GM19438 (cell line): ENCODE measurements around the gene PNMT.

ENCODE experiments used
- ATAC-seq: cut with Tn5 transposase; IDR thresholded peaks from one replicate; pipeline ENCODE4 v1.9.1; 2021; ENCODE audit warnings: low read depth; ENCODE audit not compliant: unreplicated experiment

Gene PNMT

GRCh38 chr17:39632153-39632941 lies 35.9 kb upstream of the PNMT start:
- no peak for ATAC-seq

- no peak for ATAC-seq
Observed at GRCh38 chr17:39633570-39634183, 34.6 kb upstream of the PNMT start.

GRCh38 chr17:39634384-39634871 lies 33.8 kb upstream of the PNMT start:
- no peak for ATAC-seq

GRCh38 chr17:39635614-39636176 lies 32.6 kb upstream of the PNMT start:
- no peak for ATAC-seq

GRCh38 chr17:39636587-39636926 lies 31.7 kb upstream of the PNMT start:
- peak; percentile 22 for ATAC-seq

- ATAC-seq = peak; percentile 79
Observed at GRCh38 chr17:39636927-39637736, 31.1 kb upstream of the PNMT start, which contains the start of gene STARD3. TSS of gene STARD3 (plus strand) at chr17:39637144. CDS start at chr17:39653532, 16,388 bp downstream.

GRCh38 chr17:39638317-39638716 lies 29.9 kb upstream of the PNMT start:
- no peak for ATAC-seq

GRCh38 chr17:39639043-39639442 lies 29.2 kb upstream of the PNMT start:
- ATAC-seq = no peak

- no peak for ATAC-seq
Observed at GRCh38 chr17:39639566-39640458, 28.4 kb upstream of the PNMT start.

GRCh38 chr17:39640591-39641031 lies 27.6 kb upstream of the PNMT start:
- no peak for ATAC-seq

- no peak for ATAC-seq
Observed at GRCh38 chr17:39641097-39641496, 27.2 kb upstream of the PNMT start.

- no peak for ATAC-seq
Observed at GRCh38 chr17:39641883-39642282, 26.4 kb upstream of the PNMT start.

- no peak for ATAC-seq
Observed at GRCh38 chr17:39642291-39643074, 25.8 kb upstream of the PNMT start.

- no peak for ATAC-seq
Observed at GRCh38 chr17:39643271-39643670, 25.0 kb upstream of the PNMT start.

- no peak for ATAC-seq
Observed at GRCh38 chr17:39647256-39647655, 21.0 kb upstream of the PNMT start.

GRCh38 chr17:39648616-39649366 lies 19.5 kb upstream of the PNMT start:
- no peak for ATAC-seq

GRCh38 chr17:39650121-39650579 lies 18.1 kb upstream of the PNMT start:
- no peak for ATAC-seq

GRCh38 chr17:39651923-39652586 lies 16.2 kb upstream of the PNMT start:
- no peak for ATAC-seq
